Neural cell (in vitro differentiated cells): Measurements from ENCODE around the gene ACYP2. TPM values are rescaled to one million over a fixed set of nuclear protein-coding genes. Genes with fewer than 3 reads are reported as not detected.

Experiments
- H2AFZ ChIP-seq: fragments of 200-600, 300-800 bp; sonication (generic), shearing (Covaris generic); 2 replicates; pipeline ENCODE4 v1.6.0; 2014; ENCODE audit warnings: low read depth, mild to moderate bottlenecking, antibody characterized with exemption, low read length, moderate library complexity
- H3F3A ChIP-seq: fragments of 200-600 bp; shearing (Covaris generic); 2 replicates; pipeline ENCODE4 v1.6.1; 2016; ENCODE audit warnings: mild to moderate bottlenecking, moderate library complexity, mixed read lengths, antibody characterized with exemption, low read length; ENCODE audit not compliant: insufficient read depth, poor library complexity, severe bottlenecking
- H3K27ac ChIP-seq: fragments of 200-600, 300-800 bp; sonication (generic), shearing (Covaris generic); 2 replicates; pipeline ENCODE4 v1.5.1; 2014; ENCODE audit warnings: mild to moderate bottlenecking, low read length, moderate library complexity
- H3K27me3 ChIP-seq: fragments of 300-800, 200-600 bp; sonication (generic), shearing (Covaris generic); 2 replicates; pipeline ENCODE4 v1.6.0; 2014; ENCODE audit warnings: mild to moderate bottlenecking, low read depth, low read length, moderate library complexity; ENCODE audit not compliant: insufficient read depth
- H3K36me3 ChIP-seq: fragments of 300-800, 200-600 bp; sonication (generic), shearing (Covaris generic); 2 replicates; pipeline ENCODE4 v1.5.1; 2014; ENCODE audit warnings: mild to moderate bottlenecking, antibody characterized with exemption, low read length, moderate library complexity; ENCODE audit not compliant: insufficient read depth
- H3K4me2 ChIP-seq: fragments of 300-800, 200-600 bp; sonication (generic), shearing (Covaris generic); 2 replicates; pipeline ENCODE4 v1.6.0; 2014; ENCODE audit warnings: mild to moderate bottlenecking, low read length
- H3K4me3 ChIP-seq: fragments of 300-800, 200-600 bp; sonication (generic), shearing (Covaris generic); 2 replicates; pipeline ENCODE4 v1.5.1; 2014; ENCODE audit warnings: mild to moderate bottlenecking, low read length, moderate library complexity
- H3K79me2 ChIP-seq: fragments of 200-600 bp; shearing (Covaris generic); replicated peaks from 2 replicates; pipeline ENCODE4 v1.6.0; 2014; ENCODE audit warnings: mild to moderate bottlenecking, low read length, moderate library complexity; ENCODE audit not compliant: insufficient read depth
- H3K9ac ChIP-seq: fragments of 300-800, 200-600 bp; sonication (generic), shearing (Covaris generic); 2 replicates; pipeline ENCODE4 v1.6.1; 2016; ENCODE audit warnings: mild to moderate bottlenecking, low read length, mixed read lengths
- H3K9me2 ChIP-seq: fragments of 200-600 bp; shearing (Covaris generic); 2 replicates; pipeline ENCODE4 v1.6.1; 2016; ENCODE audit warnings: mild to moderate bottlenecking, low read length, mixed read lengths; ENCODE audit not compliant: insufficient read depth
- H3K9me3 ChIP-seq: fragments of 200-600, 300-800 bp; sonication (generic), shearing (Covaris generic); 2 replicates; pipeline ENCODE4 v1.6.1; 2016; ENCODE audit warnings: mild to moderate bottlenecking, mixed run types, low read length, moderate library complexity, mixed read lengths
- H4K20me1 ChIP-seq: fragments of 200-600 bp; shearing (Covaris generic); 2 replicates; pipeline ENCODE4 v1.6.1; 2016; ENCODE audit warnings: mild to moderate bottlenecking, mixed run types; ENCODE audit not compliant: insufficient read depth
- EP300 ChIP-seq: fragments of 450-650 bp; conservative IDR thresholded peaks from 2 replicates; pipeline ENCODE4 v1.6.1; 2014; ENCODE audit warnings: antibody characterized with exemption, mild to moderate bottlenecking, moderate library complexity; ENCODE audit not compliant: poor library complexity, severe bottlenecking
- EZH2 ChIP-seq: fragments of 200-600, 300-800 bp; shearing (Covaris generic), sonication (generic); IDR thresholded peaks from 2 replicates; pipeline ENCODE4 v1.6.1; 2014; ENCODE audit warnings: antibody characterized with exemption, low read length, borderline replicate concordance, mild to moderate bottlenecking; ENCODE audit not compliant: insufficient read depth, poor library complexity, severe bottlenecking
- MXI1 ChIP-seq: fragments of 450-650 bp; conservative IDR thresholded peaks from 2 replicates; pipeline ENCODE4 v1.6.1; 2014; ENCODE audit warnings: antibody characterized with exemption, mild to moderate bottlenecking; ENCODE audit not compliant: poor library complexity, severe bottlenecking
- POLR2AphosphoS5 ChIP-seq: IDR thresholded peaks from 2 replicates; pipeline ENCODE4 v1.6.1; 2012
- RAD21 ChIP-seq: fragments of 450-650 bp; conservative IDR thresholded peaks from 2 replicates; pipeline ENCODE4 v1.6.1; 2014; ENCODE audit warnings: antibody characterized with exemption, mild to moderate bottlenecking, moderate library complexity
- SMC3 ChIP-seq: fragments of 450-650 bp; conservative IDR thresholded peaks from 2 replicates; pipeline ENCODE4 v1.6.1; 2014; ENCODE audit warnings: antibody characterized with exemption, mild to moderate bottlenecking, moderate library complexity; ENCODE audit not compliant: poor library complexity
- TAF1 ChIP-seq: IDR thresholded peaks from 2 replicates; pipeline ENCODE4 v1.6.1; 2012; ENCODE audit warnings: low read depth
- polyA plus RNA-seq: library from polyadenylated mRNA; depleted of rRNA; stranded (reverse); fragments of >200 nt; gene quantifications from 2 replicates; pipeline ENCODE4 v1.2.3, GENCODE V29; 2014
- TF ChIP-seq, protein P1 (sequence below): fragments of 450-650 bp; IDR thresholded peaks from 2 replicates; pipeline ENCODE4 v1.5.1; 2014; ENCODE audit warnings: antibody characterized with exemption, mild to moderate bottlenecking, moderate library complexity; ENCODE audit not compliant: poor library complexity, severe bottlenecking
- TF ChIP-seq, protein P2 (sequence below): IDR thresholded peaks from 2 replicates; pipeline ENCODE4 v1.6.1; 2012; ENCODE audit warnings: borderline replicate concordance

ACYP2 gene
- polyA plus RNA-seq, 1 donor from 2014 or later, result 48.2 TPM

DNA sequence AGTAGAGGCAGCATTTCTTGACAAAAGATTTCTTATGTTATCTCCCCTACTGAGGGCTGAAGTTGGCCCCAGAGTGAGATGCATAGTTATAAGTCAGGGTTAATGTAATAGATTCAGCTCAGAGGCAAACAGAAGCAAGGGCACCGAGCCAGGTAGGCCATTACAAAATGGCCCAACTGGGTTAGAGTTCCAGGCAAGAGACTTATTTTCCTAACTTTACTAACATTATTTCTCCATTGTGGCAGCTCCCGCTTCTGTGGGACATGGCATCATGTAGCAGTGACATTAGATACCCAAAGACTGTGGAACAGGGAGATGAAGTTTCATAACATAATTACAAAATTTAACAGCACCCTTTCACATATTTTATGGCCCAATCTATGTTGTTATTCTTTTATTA is 113.5 kb downstream of the ACYP2 start:
- no peaks in the 10 kb centered on the region for H4K20me1 ChIP-seq
- H3K27ac ChIP-seq, result no peak overlapping the region
- H3K9ac ChIP-seq, result no peak overlapping the region
- no peaks in the 10 kb centered on the region for H3K79me2 ChIP-seq
- no peaks in the 10 kb centered on the region for H3F3A ChIP-seq
- no peaks in the 10 kb centered on the region for H3K9me3 ChIP-seq
- no peaks in the 10 kb centered on the region for H3K36me3 ChIP-seq
- no peak overlapping the region for H3K4me2 ChIP-seq
- H2AFZ ChIP-seq, result no peak overlapping the region
- H3K4me3 ChIP-seq, result no peak overlapping the region
- H3K27me3 ChIP-seq, result no peaks in the 10 kb centered on the region
- no peaks in the 10 kb centered on the region for H3K9me2 ChIP-seq
- TF ChIP-seq, protein P1, sequence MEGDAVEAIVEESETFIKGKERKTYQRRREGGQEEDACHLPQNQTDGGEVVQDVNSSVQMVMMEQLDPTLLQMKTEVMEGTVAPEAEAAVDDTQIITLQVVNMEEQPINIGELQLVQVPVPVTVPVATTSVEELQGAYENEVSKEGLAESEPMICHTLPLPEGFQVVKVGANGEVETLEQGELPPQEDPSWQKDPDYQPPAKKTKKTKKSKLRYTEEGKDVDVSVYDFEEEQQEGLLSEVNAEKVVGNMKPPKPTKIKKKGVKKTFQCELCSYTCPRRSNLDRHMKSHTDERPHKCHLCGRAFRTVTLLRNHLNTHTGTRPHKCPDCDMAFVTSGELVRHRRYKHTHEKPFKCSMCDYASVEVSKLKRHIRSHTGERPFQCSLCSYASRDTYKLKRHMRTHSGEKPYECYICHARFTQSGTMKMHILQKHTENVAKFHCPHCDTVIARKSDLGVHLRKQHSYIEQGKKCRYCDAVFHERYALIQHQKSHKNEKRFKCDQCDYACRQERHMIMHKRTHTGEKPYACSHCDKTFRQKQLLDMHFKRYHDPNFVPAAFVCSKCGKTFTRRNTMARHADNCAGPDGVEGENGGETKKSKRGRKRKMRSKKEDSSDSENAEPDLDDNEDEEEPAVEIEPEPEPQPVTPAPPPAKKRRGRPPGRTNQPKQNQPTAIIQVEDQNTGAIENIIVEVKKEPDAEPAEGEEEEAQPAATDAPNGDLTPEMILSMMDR, result no peak
- TF ChIP-seq RAD21 (no peak), POLR2AphosphoS5 (no peak), EZH2 (no peak), TAF1 (no peak), MXI1 (no peak)

DNA sequence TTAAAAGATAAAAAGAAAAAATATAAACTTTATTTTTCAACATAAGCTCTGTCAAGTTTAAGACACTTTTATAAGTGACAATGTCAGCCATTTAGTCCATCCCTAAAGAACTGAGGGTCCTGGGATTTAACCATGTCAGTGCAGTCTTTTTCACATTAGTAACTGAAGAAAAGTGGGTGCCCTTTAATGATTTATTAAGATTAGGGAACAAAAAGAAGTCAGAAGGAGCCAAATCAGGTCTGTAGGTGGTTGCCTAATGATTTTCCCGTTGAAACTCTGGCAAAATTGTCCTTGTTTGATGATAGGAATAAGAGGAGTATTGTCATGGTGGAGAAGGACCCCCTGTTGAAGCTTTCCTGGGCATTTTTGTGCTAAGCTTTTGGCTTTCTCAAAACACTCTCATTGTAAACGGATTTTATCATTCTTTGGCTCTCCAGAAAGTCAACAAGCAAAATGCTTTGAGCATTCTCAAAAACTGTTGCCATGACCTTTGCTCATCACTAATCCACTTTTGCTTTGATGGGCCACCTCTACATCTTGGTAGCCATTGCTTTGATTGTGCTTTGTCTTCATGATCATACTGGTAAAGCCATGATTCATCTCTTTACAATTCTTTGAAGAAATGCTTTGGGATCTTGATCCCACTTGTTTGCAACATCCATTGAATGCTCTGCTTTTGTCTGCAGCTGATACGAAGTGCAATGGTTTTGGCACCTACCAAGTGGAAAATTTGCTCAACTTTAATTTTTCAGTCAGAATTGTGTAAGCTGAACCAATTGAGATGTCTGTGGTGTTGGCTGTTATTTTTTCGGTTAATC is 118.6 kb downstream of the ACYP2 start:
- H3K9me2 ChIP-seq, result no peaks in the 10 kb centered on the region
- TF ChIP-seq SMC3 (no peak), EZH2 (no peak), TAF1 (no peak), RAD21 (no peak), POLR2AphosphoS5 (no peak), MXI1 (no peak), EP300 (no peak)
- TF ChIP-seq, protein P1, result no peak
- TF ChIP-seq, protein P2, sequence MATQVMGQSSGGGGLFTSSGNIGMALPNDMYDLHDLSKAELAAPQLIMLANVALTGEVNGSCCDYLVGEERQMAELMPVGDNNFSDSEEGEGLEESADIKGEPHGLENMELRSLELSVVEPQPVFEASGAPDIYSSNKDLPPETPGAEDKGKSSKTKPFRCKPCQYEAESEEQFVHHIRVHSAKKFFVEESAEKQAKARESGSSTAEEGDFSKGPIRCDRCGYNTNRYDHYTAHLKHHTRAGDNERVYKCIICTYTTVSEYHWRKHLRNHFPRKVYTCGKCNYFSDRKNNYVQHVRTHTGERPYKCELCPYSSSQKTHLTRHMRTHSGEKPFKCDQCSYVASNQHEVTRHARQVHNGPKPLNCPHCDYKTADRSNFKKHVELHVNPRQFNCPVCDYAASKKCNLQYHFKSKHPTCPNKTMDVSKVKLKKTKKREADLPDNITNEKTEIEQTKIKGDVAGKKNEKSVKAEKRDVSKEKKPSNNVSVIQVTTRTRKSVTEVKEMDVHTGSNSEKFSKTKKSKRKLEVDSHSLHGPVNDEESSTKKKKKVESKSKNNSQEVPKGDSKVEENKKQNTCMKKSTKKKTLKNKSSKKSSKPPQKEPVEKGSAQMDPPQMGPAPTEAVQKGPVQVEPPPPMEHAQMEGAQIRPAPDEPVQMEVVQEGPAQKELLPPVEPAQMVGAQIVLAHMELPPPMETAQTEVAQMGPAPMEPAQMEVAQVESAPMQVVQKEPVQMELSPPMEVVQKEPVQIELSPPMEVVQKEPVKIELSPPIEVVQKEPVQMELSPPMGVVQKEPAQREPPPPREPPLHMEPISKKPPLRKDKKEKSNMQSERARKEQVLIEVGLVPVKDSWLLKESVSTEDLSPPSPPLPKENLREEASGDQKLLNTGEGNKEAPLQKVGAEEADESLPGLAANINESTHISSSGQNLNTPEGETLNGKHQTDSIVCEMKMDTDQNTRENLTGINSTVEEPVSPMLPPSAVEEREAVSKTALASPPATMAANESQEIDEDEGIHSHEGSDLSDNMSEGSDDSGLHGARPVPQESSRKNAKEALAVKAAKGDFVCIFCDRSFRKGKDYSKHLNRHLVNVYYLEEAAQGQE, result no peak
- H4K20me1 ChIP-seq, result no peaks in the 10 kb centered on the region
- H2AFZ ChIP-seq, result no peak overlapping the region
- no peak overlapping the region for H3K4me3 ChIP-seq
- H3K9me3 ChIP-seq, result no peaks in the 10 kb centered on the region
- no peaks in the 10 kb centered on the region for H3K36me3 ChIP-seq
- H3K27me3 ChIP-seq, result no peaks in the 10 kb centered on the region
- no peak overlapping the region for H3K9ac ChIP-seq
- H3K4me2 ChIP-seq, result no peak overlapping the region
- H3K27ac ChIP-seq, result no peak overlapping the region
- no peaks in the 10 kb centered on the region for H3K79me2 ChIP-seq
- H3F3A ChIP-seq, result no peaks in the 10 kb centered on the region
